MM.1S (cell line): ENCODE results near the gene CPSF2.

ENCODE experiments used
- DNase-seq: peaks from one replicate; pipeline ENCODE4 v3.0.0-alpha.2; 2015
- H2AFZ ChIP-seq: fragments of 300-600 bp; sonication (generic); 2 replicates; pipeline ENCODE4 v1.6.0; 2016; ENCODE audit warnings: antibody characterized with exemption, low read length
- H3F3A ChIP-seq: fragments of 300-600 bp; sonication (generic); 2 replicates; pipeline ENCODE4 v1.6.1; 2016; ENCODE audit warnings: mild to moderate bottlenecking, antibody characterized with exemption, low read length, moderate library complexity, mixed read lengths; ENCODE audit not compliant: insufficient read depth
- H3K27ac ChIP-seq: fragments of 300-600 bp; sonication (generic); 2 replicates; pipeline ENCODE4 v1.5.1; 2016; ENCODE audit warnings: mild to moderate bottlenecking, low read length
- H3K27me3 ChIP-seq: fragments of 300-600 bp; sonication (generic); replicated peaks from 2 replicates; pipeline ENCODE4 v1.6.0; 2016; ENCODE audit warnings: low read length; ENCODE audit not compliant: insufficient read depth
- H3K36me3 ChIP-seq: fragments of 300-600 bp; sonication (generic); replicated peaks from 2 replicates; pipeline ENCODE4 v1.6.1; 2016; ENCODE audit warnings: mild to moderate bottlenecking, low read length, mixed read lengths; ENCODE audit not compliant: insufficient read depth
- H3K4me1 ChIP-seq: fragments of 300-600 bp; sonication (generic); 2 replicates; pipeline ENCODE4 v1.6.1; 2016; ENCODE audit warnings: low read length, mixed read lengths
- H3K4me2 ChIP-seq: fragments of 300-600 bp; sonication (generic); 2 replicates; pipeline ENCODE4 v1.6.0; 2016; ENCODE audit warnings: low read depth, low read length
- H3K4me3 ChIP-seq: fragments of 300-600 bp; sonication (generic); 2 replicates; pipeline ENCODE4 v1.5.1; 2016; ENCODE audit warnings: low read length, mixed read lengths
- H3K79me2 ChIP-seq: fragments of 300-600 bp; sonication (generic); 2 replicates; pipeline ENCODE4 v1.6.1; 2016; ENCODE audit warnings: mixed run types, low read length, mixed read lengths
- H3K9ac ChIP-seq: fragments of 300-600 bp; sonication (generic); 2 replicates; pipeline ENCODE4 v1.6.1; 2016; ENCODE audit warnings: low read length, mixed read lengths
- H3K9me2 ChIP-seq: fragments of 300-600 bp; sonication (generic); replicated peaks from 2 replicates; pipeline ENCODE4 v1.6.1; 2016; ENCODE audit warnings: mild to moderate bottlenecking, low read length, mixed read lengths; ENCODE audit not compliant: insufficient read depth
- H3K9me3 ChIP-seq: fragments of 300-600 bp; sonication (generic); replicated peaks from 2 replicates; pipeline ENCODE4 v1.6.1; 2016; ENCODE audit warnings: mild to moderate bottlenecking, low read length, mixed read lengths; ENCODE audit not compliant: insufficient read depth
- H4K20me1 ChIP-seq: fragments of 300-600 bp; sonication (generic); 2 replicates; pipeline ENCODE4 v1.6.1; 2016; ENCODE audit warnings: mild to moderate bottlenecking, low read length, moderate library complexity, mixed read lengths; ENCODE audit not compliant: insufficient read depth
- CTCF ChIP-seq: fragments of 300-600 bp; sonication (generic); IDR thresholded peaks from 2 replicates; pipeline ENCODE4 v1.5.1; 2016; ENCODE audit warnings: antibody characterized with exemption, low read length, mixed read lengths
- EZH2 ChIP-seq: fragments of 300-600 bp; sonication (generic); optimal IDR thresholded peaks from 2 replicates; pipeline ENCODE3; 2017; ENCODE audit warnings: low read depth, mild to moderate bottlenecking, antibody characterized with exemption, low read length, mixed read lengths
- EZH2phosphoT487 ChIP-seq: fragments of 300-600 bp; sonication (generic); IDR thresholded peaks from 2 replicates; pipeline ENCODE4 v1.6.1; 2018; ENCODE audit warnings: antibody characterized with exemption, low read length

The CPSF2 gene

GRCh38 chr14:92153581-92153980, 31.8 kb downstream of the CPSF2 start:
- H3K4me3 ChIP-seq = no peak overlapping the region
- H3F3A ChIP-seq = no peaks in the 10 kb centered on the region
- H3K36me3 ChIP-seq = no peaks in the 10 kb centered on the region
- H3K9me3 ChIP-seq = no peaks in the 10 kb centered on the region
- no peak overlapping the region for H3K4me2 ChIP-seq
- H3K79me2 ChIP-seq = no peaks in the 10 kb centered on the region
- DNase-seq = no peak
- TF ChIP-seq EZH2phosphoT487 = no peak
- no peak for TF ChIP-seq EZH2
- no peak for TF ChIP-seq CTCF
- H3K27me3 ChIP-seq = no peaks in the 10 kb centered on the region
- no peak overlapping the region for H3K9ac ChIP-seq
- no peak overlapping the region for H2AFZ ChIP-seq
- no peaks in the 10 kb centered on the region for H4K20me1 ChIP-seq
- H3K4me1 ChIP-seq = no peaks in the 10 kb centered on the region
- H3K27ac ChIP-seq = no peak overlapping the region
- H3K9me2 ChIP-seq = no peaks in the 10 kb centered on the region

- Histone ChIP-seq H3F3A (no peaks in the 10 kb centered on the region), H3K27me3 (no peaks in the 10 kb centered on the region), H3K4me3 (no peak overlapping the region), H3K9ac (no peak overlapping the region), H3K9me2 (no peaks in the 10 kb centered on the region), H4K20me1 (no peaks in the 10 kb centered on the region), H3K79me2 (no peaks in the 10 kb centered on the region), H3K4me2 (no peak overlapping the region), H2AFZ (no peak overlapping the region), H3K36me3 (no peaks in the 10 kb centered on the region), H3K27ac (no peak overlapping the region), H3K4me1 (no peaks in the 10 kb centered on the region), H3K9me3 (no peaks in the 10 kb centered on the region)
- no peak for DNase-seq
- TF ChIP-seq EZH2phosphoT487 = no peak
- TF ChIP-seq CTCF = no peak
- no peak for TF ChIP-seq EZH2
Observed at GRCh38 chr14:92154283-92154942, 32.6 kb downstream of the CPSF2 start.

GRCh38 chr14:92160619-92161018, 38.9 kb downstream of the CPSF2 start:
- Histone ChIP-seq H3K4me1 (no peaks in the 10 kb centered on the region), H3K9me2 (no peaks in the 10 kb centered on the region), H2AFZ (no peak overlapping the region), H3K27me3 (no peaks in the 10 kb centered on the region), H3K4me2 (no peak overlapping the region), H3K4me3 (no peak overlapping the region), H3K79me2 (no peaks in the 10 kb centered on the region), H3F3A (no peaks in the 10 kb centered on the region), H4K20me1 (no peaks in the 10 kb centered on the region), H3K9ac (no peak overlapping the region), H3K27ac (no peak overlapping the region), H3K9me3 (no peaks in the 10 kb centered on the region), H3K36me3 (no peaks in the 10 kb centered on the region; the same call in 1 of the 2 replicates)
- TF ChIP-seq CTCF (no peak), EZH2phosphoT487 (no peak), EZH2 (no peak)
- no peak for DNase-seq
